ENCODE data around the gene MRPS9. TPM values are rescaled to one million over a fixed set of nuclear protein-coding genes. Genes with fewer than 3 reads are reported as not detected.

Gene MRPS9
- total RNA-seq, 1 experiment from 2014 or later: 60.0 TPM

GRCh38 chr2:105116348-105116747 is 78.5 kb downstream of the MRPS9 start:
- H2BK15ac ChIP-seq (ENCODE audit: low read depth, low read length): no peak overlapping the region
- H3K18ac ChIP-seq (ENCODE audit: insufficient read length, low read depth, low read length): no peak overlapping the region
- H2AK5ac ChIP-seq (ENCODE audit: insufficient read length, low read length): no peak overlapping the region
- no peak overlapping the region for H2BK20ac ChIP-seq (ENCODE audit: low read depth, low read length, poor library complexity, severe bottlenecking)
- Mint-ChIP-seq H3K36me3 (ENCODE audit: insufficient read depth in 1 of 3, low read depth in 3 of 3) (no peaks in the 10 kb centered on the region), H3K4me1 (peaks cover 7 to 11% of the 10 kb centered on the region in 2 experiments), H3K27me3 (ENCODE audit: low read depth) (peaks cover 6% of the 10 kb centered on the region; the same call in 1 of the 2 replicates), H3K27ac (no peak overlapping the region), H3K9me3 (peaks cover 0 to 3% of the 10 kb centered on the region in 2 experiments; a peak in 1 of 5 replicates), H3K4me3 (no peak overlapping the region)
- H3K79me1 ChIP-seq (ENCODE audit: insufficient read depth, low read depth, low read length, poor library complexity, severe bottlenecking): no peaks in the 10 kb centered on the region
- H4K8ac ChIP-seq (replicated peaks; ENCODE audit: insufficient read length, low read depth, low read length): no peak overlapping the region
- H4K91ac ChIP-seq (ENCODE audit: insufficient read length, low read depth, low read length): no peak overlapping the region
- no peaks in the 10 kb centered on the region for H4K20me1 ChIP-seq (ENCODE audit: control insufficient read depth, insufficient read depth, insufficient read length)
- H3K23ac ChIP-seq (ENCODE audit: insufficient read length, low read depth, low read length): no peak overlapping the region
- H3K9ac ChIP-seq (ENCODE audit: extremely low read depth, insufficient read length, low read length): no peak overlapping the region
- no peaks in the 10 kb centered on the region for H3K23me2 ChIP-seq (ENCODE audit: insufficient read length, low read depth, low read length, poor library complexity, severe bottlenecking)
- H3K14ac ChIP-seq (ENCODE audit: insufficient read depth, low read length): no peak overlapping the region
- H4K5ac ChIP-seq (ENCODE audit: insufficient read length, low read depth, low read length): no peak overlapping the region
- H2BK12ac ChIP-seq (ENCODE audit: insufficient read length, low read depth, low read length): no peak overlapping the region
- H3K4me2 ChIP-seq (ENCODE audit: insufficient read depth, insufficient read length, low read length): no peak overlapping the region
- H3K4me1 ChIP-seq (ENCODE audit: insufficient read depth, low read length): no peaks in the 10 kb centered on the region
- H3K27ac ChIP-seq (ENCODE audit: insufficient read length, low read depth, low read length): no peak overlapping the region
- H3K4ac ChIP-seq (ENCODE audit: low read depth, low read length): no peak overlapping the region
- no peaks in the 10 kb centered on the region for H3K9me3 ChIP-seq (ENCODE audit: control insufficient read depth, low read depth, low read length)
- H3K79me2 ChIP-seq (ENCODE audit: insufficient read depth, low read length): no peaks in the 10 kb centered on the region
- TF ChIP-seq CTCF (conservative IDR thresholded peaks at IDR 0.05): no peak
- H2AFZ ChIP-seq (ENCODE audit: low read length): no peak overlapping the region
- DNase-seq: no peak
- H3K27me3 ChIP-seq (ENCODE audit: insufficient read depth, low read length): no peaks in the 10 kb centered on the region
- no peak overlapping the region for H2BK120ac ChIP-seq (ENCODE audit: low read depth, low read length, poor library complexity, severe bottlenecking)
- H2BK5ac ChIP-seq (ENCODE audit: insufficient read length, low read length): no peak overlapping the region
- H3K56ac ChIP-seq (ENCODE audit: insufficient read length, low read depth, low read length): no peak overlapping the region
- H3T11ph ChIP-seq (ENCODE audit: low read length): no peak overlapping the region
- WGBS (ENCODE audit: extremely low coverage, insufficient read length, low lambda C conversion rate): no CpG with 5 or more reads among the region's 5 CpGs
